Neuronal stem cell (in vitro differentiated cells): ENCODE data around the gene RPS19.

Experiments
- DNase-seq: peaks from one replicate; pipeline ENCODE4 v3.0.0-alpha.2; 2013; ENCODE audit warnings: low spot score
- H2AFZ ChIP-seq: one replicate; pipeline ENCODE4 v1.6.1; 2013; ENCODE audit warnings: mild to moderate bottlenecking, low read length, inconsistent platforms
- H2AK5ac ChIP-seq: 2 replicates; pipeline ENCODE4 v1.6.1; 2013; ENCODE audit warnings: low read depth, mild to moderate bottlenecking, inconsistent platforms, low read length, moderate library complexity, mixed read lengths
- H2BK120ac ChIP-seq: 2 replicates; pipeline ENCODE4 v1.6.1; 2013; ENCODE audit warnings: low read depth, mild to moderate bottlenecking, inconsistent platforms, low read length, moderate library complexity, mixed read lengths
- H2BK12ac ChIP-seq: one replicate; pipeline ENCODE4 v1.6.1; 2013; ENCODE audit warnings: low read length, inconsistent platforms
- H2BK15ac ChIP-seq: 2 replicates; pipeline ENCODE4 v1.6.1; 2013; ENCODE audit warnings: mild to moderate bottlenecking, low read length, inconsistent platforms, mixed read lengths
- H2BK5ac ChIP-seq: one replicate; pipeline ENCODE4 v1.6.1; 2013; ENCODE audit warnings: inconsistent platforms, mild to moderate bottlenecking, low read length, moderate library complexity
- H3K14ac ChIP-seq: one replicate; pipeline ENCODE4 v1.6.1; 2013; ENCODE audit warnings: low read length, inconsistent platforms
- H3K18ac ChIP-seq: 2 replicates; pipeline ENCODE4 v1.6.1; 2013; ENCODE audit warnings: low read length, inconsistent platforms
- H3K23ac ChIP-seq: 2 replicates; pipeline ENCODE4 v1.6.1; 2013; ENCODE audit warnings: low read depth, mild to moderate bottlenecking, mixed read lengths, low read length, inconsistent platforms; ENCODE audit not compliant: poor library complexity
- H3K27ac ChIP-seq: replicated peaks from 3 replicates; pipeline ENCODE4 v1.5.1; 2013; ENCODE audit warnings: low read length, inconsistent platforms
- H3K27me3 ChIP-seq, 3 experiments: 2 replicates each; pipeline ENCODE4 v1.6.1; 2013; ENCODE audit warnings: low read length in 3 of 3, mild to moderate bottlenecking in 2 of 3, inconsistent platforms in 1 of 3, low read depth in 1 of 3, mixed read lengths in 1 of 3, moderate library complexity in 1 of 3; ENCODE audit not compliant: control insufficient read depth in 3 of 3, insufficient read depth in 3 of 3
- H3K36me3 ChIP-seq, 2 donors: replicated peaks in 1 of 2; 2 replicates each; pipeline ENCODE4 v1.6.1; 2013; ENCODE audit warnings: low read length in 2 of 2; ENCODE audit not compliant: control insufficient read depth in 2 of 2, insufficient read depth in 2 of 2
- H3K4ac ChIP-seq: 2 replicates; pipeline ENCODE4 v1.6.1; 2013; ENCODE audit warnings: inconsistent platforms, mild to moderate bottlenecking, low read length, moderate library complexity
- H3K4me1 ChIP-seq, 2 donors: 1 replicate in 1 of 2; 2 replicates in 1 of 2; pipeline ENCODE4 v1.6.1; 2013; ENCODE audit warnings: low read length in 2 of 2, low read depth in 1 of 2; ENCODE audit not compliant: control insufficient read depth in 2 of 2, insufficient read depth in 1 of 2
- H3K4me2 ChIP-seq: one replicate; pipeline ENCODE4 v1.6.1; 2013; ENCODE audit warnings: mild to moderate bottlenecking, low read length, inconsistent platforms; ENCODE audit not compliant: insufficient read depth, poor library complexity, severe bottlenecking
- H3K4me3 ChIP-seq, 2 donors: 2 replicates each; pipeline ENCODE4 v1.5.1; 2013; ENCODE audit warnings: low read length in 2 of 2, mild to moderate bottlenecking in 2 of 2, inconsistent platforms in 1 of 2, moderate library complexity in 1 of 2
- H3K79me1 ChIP-seq: one replicate; pipeline ENCODE4 v1.6.1; 2013; ENCODE audit warnings: low read depth, mild to moderate bottlenecking, inconsistent platforms, low read length, moderate library complexity
- H3K9ac ChIP-seq: one replicate; pipeline ENCODE4 v1.6.1; 2013; ENCODE audit warnings: mild to moderate bottlenecking, low read depth, low read length, inconsistent platforms; ENCODE audit not compliant: poor library complexity
- H3K9me3 ChIP-seq, 2 donors: replicated peaks in 1 of 2; 2 replicates each; pipeline versions ENCODE3 to v1.6.1; 2013; ENCODE audit warnings: low read length in 2 of 2, mild to moderate bottlenecking in 2 of 2, inconsistent platforms in 1 of 2, low read depth in 1 of 2, mixed read lengths in 1 of 2, moderate library complexity in 1 of 2; ENCODE audit not compliant: control insufficient read depth in 2 of 2, insufficient read depth in 1 of 2
- H4K8ac ChIP-seq: one replicate; pipeline ENCODE4 v1.6.1; 2013; ENCODE audit warnings: low read depth, mild to moderate bottlenecking, inconsistent platforms, low read length, moderate library complexity
- H4K91ac ChIP-seq: one replicate; pipeline ENCODE4 v1.6.1; 2013; ENCODE audit warnings: low read length, low read depth, mild to moderate bottlenecking, inconsistent platforms; ENCODE audit not compliant: poor library complexity
- WGBS, 2 donors: extraction: QIAGEN DNeasy Blood & Tissue Kit; methylation state at CpG; one replicate each; pipeline ENCODE4 v1.1.7; 2013; ENCODE audit warnings: missing lambda C conversion rate in 2 of 2, mixed read lengths in 1 of 2; ENCODE audit not compliant: insufficient read length in 2 of 2, insufficient replicate concordance in 1 of 2; ENCODE audit errors: extremely low coverage in 2 of 2; 5-methylcytosine and 5-hydroxymethylcytosine counted together

RPS19 gene

GRCh38 chr19:41849067-41849466 lies 11.0 kb upstream of the RPS19 start:
- peaks cover 0 to 60% (median 0%) of the 10 kb centered on the region in 3 experiments for H3K27me3 ChIP-seq
- peak overlapping the region; percentile 22 for H3K14ac ChIP-seq
- H3K4me2 ChIP-seq = no peak overlapping the region
- H3K4me3 ChIP-seq = no peak overlapping the region
- H2AFZ ChIP-seq = no peak overlapping the region
- no peak overlapping the region for H2AK5ac ChIP-seq
- H4K91ac ChIP-seq = no peak overlapping the region
- no peaks in the 10 kb centered on the region for H3K9me3 ChIP-seq
- H3K27ac ChIP-seq = no peak overlapping the region
- no peak overlapping the region for H4K8ac ChIP-seq
- no peak overlapping the region for H3K4ac ChIP-seq
- H2BK5ac ChIP-seq = no peak overlapping the region
- no peak for DNase-seq
- no peaks in the 10 kb centered on the region for H3K79me1 ChIP-seq
- no CpG with 5 or more reads among the region's 2 CpGs for WGBS, 2 donors
- no peak overlapping the region for H3K18ac ChIP-seq
- H2BK120ac ChIP-seq = no peak overlapping the region
- no peak overlapping the region for H3K23ac ChIP-seq
- no peak overlapping the region for H2BK12ac ChIP-seq
- H2BK15ac ChIP-seq = no peak overlapping the region
- no peaks in the 10 kb centered on the region for H3K4me1 ChIP-seq
- no peak overlapping the region for H3K9ac ChIP-seq
- no peaks in the 10 kb centered on the region for H3K36me3 ChIP-seq

- no CpG with 5 or more reads among the region's 5 CpGs for WGBS, 2 donors
- no peak overlapping the region for H2BK5ac ChIP-seq
- no peak overlapping the region for H3K23ac ChIP-seq
- no peak overlapping the region for H2BK120ac ChIP-seq
- no peak overlapping the region for H4K8ac ChIP-seq
- H3K4me3 ChIP-seq = no peak overlapping the region
- peaks cover 0 to 2% of the 10 kb centered on the region in 2 donors for H3K9me3 ChIP-seq
- no peak overlapping the region for H3K4me2 ChIP-seq
- no peak for DNase-seq
- no peak overlapping the region for H2BK15ac ChIP-seq
- no peaks in the 10 kb centered on the region for H3K4me1 ChIP-seq
- H3K27me3 ChIP-seq = peaks cover 0 to 72% (median 0%) of the 10 kb centered on the region in 3 experiments
- H2AFZ ChIP-seq = no peak overlapping the region
- H3K14ac ChIP-seq = no peak overlapping the region
- H3K18ac ChIP-seq = peak overlapping the region; percentile 16
- no peak overlapping the region for H3K9ac ChIP-seq
- H3K27ac ChIP-seq = no peak overlapping the region
- no peaks in the 10 kb centered on the region for H3K79me1 ChIP-seq
- no peak overlapping the region for H2AK5ac ChIP-seq
- no peak overlapping the region for H4K91ac ChIP-seq
- H2BK12ac ChIP-seq = no peak overlapping the region
- no peaks in the 10 kb centered on the region for H3K36me3 ChIP-seq
- no peak overlapping the region for H3K4ac ChIP-seq
Measured at GRCh38 chr19:41850381-41850780, 9.7 kb upstream of the RPS19 start.

- Histone ChIP-seq H2AFZ (no peak overlapping the region), H3K9me3 (peaks cover 0 to 2% of the 10 kb centered on the region in 2 donors), H3K27me3 (peaks cover 0 to 75% (median 0%) of the 10 kb centered on the region in 3 experiments), H3K23ac (no peak overlapping the region), H3K18ac (no peak overlapping the region), H3K4ac (no peak overlapping the region), H3K4me1 (no peaks in the 10 kb centered on the region), H3K79me1 (no peaks in the 10 kb centered on the region), H3K9ac (no peak overlapping the region), H3K4me2 (no peak overlapping the region), H2AK5ac (no peak overlapping the region), H2BK120ac (no peak overlapping the region), H3K4me3 (no peak overlapping the region), H2BK12ac (no peak overlapping the region), H3K27ac (no peak overlapping the region), H2BK15ac (no peak overlapping the region), H4K8ac (no peak overlapping the region), H2BK5ac (no peak overlapping the region), H3K14ac (no peak overlapping the region), H4K91ac (no peak overlapping the region), H3K36me3 (no peaks in the 10 kb centered on the region)
- no CpG with 5 or more reads among the region's 4 CpGs for WGBS, 2 donors
- no peak for DNase-seq
Measured at GRCh38 chr19:41851456-41851855, 8.6 kb upstream of the RPS19 start.

- H3K23ac ChIP-seq = no peak overlapping the region
- no peak overlapping the region for H3K4me3 ChIP-seq
- H4K8ac ChIP-seq = no peak overlapping the region
- H3K4ac ChIP-seq = no peak overlapping the region
- no CpG with 5 or more reads among the region's 2 CpGs for WGBS, 2 donors
- H2BK12ac ChIP-seq = no peak overlapping the region
- H3K9me3 ChIP-seq = peaks cover 0 to 2% of the 10 kb centered on the region in 2 donors
- no peak overlapping the region for H4K91ac ChIP-seq
- no peak for DNase-seq
- H2BK15ac ChIP-seq = no peak overlapping the region
- H3K79me1 ChIP-seq = no peaks in the 10 kb centered on the region
- H3K27ac ChIP-seq = no peak overlapping the region
- H3K27me3 ChIP-seq = peaks cover 0 to 68% (median 0%) of the 10 kb centered on the region in 3 experiments
- H3K4me2 ChIP-seq = no peak overlapping the region
- no peak overlapping the region for H3K18ac ChIP-seq
- no peak overlapping the region for H2AK5ac ChIP-seq
- no peaks in the 10 kb centered on the region for H3K4me1 ChIP-seq
- no peak overlapping the region for H3K14ac ChIP-seq
- H3K36me3 ChIP-seq = no peaks in the 10 kb centered on the region
- no peak overlapping the region for H2BK120ac ChIP-seq
- no peak overlapping the region for H3K9ac ChIP-seq
- no peak overlapping the region for H2AFZ ChIP-seq
- H2BK5ac ChIP-seq = no peak overlapping the region
Measured at GRCh38 chr19:41853344-41853743, 6.7 kb upstream of the RPS19 start.
